K562 (cell line): ENCODE measurements around the gene PRICKLE3. TPM values are rescaled to one million over a fixed set of nuclear protein-coding genes. Genes with fewer than 3 reads are reported as not detected.

Source experiments
- ARID3A ChIP-seq: IDR thresholded peaks from 2 replicates; pipeline ENCODE4 v1.6.1; 2012; ENCODE audit warnings: low read depth, low read length, improper control_type of control experiment, borderline replicate concordance
- ASH1L ChIP-seq: fragments of 450-650 bp; IDR thresholded peaks from 2 replicates; pipeline ENCODE4 v1.6.1; 2018; ENCODE audit warnings: borderline replicate concordance, mild to moderate bottlenecking, low read depth; ENCODE audit not compliant: partially characterized antibody
- DPF2 ChIP-seq: fragments of 450-650 bp; IDR thresholded peaks from 2 replicates; pipeline ENCODE4 v1.6.1; 2016
- EHMT2 ChIP-seq: fragments of 450-650 bp; IDR thresholded peaks from 2 replicates; pipeline ENCODE4 v1.6.1; 2018; ENCODE audit warnings: antibody characterized with exemption
- FOS ChIP-seq: IDR thresholded peaks from 3 replicates; pipeline ENCODE4 v1.6.1; 2011; ENCODE audit not compliant: insufficient read length; ENCODE audit errors: extremely low read depth
- FOXP4 ChIP-seq: sonication (generic); formaldehyde crosslinking; IDR thresholded peaks from 2 replicates; pipeline ENCODE4 v1.8.0; 2022; ENCODE audit warnings: mild to moderate bottlenecking, missing genetic modification reagents, borderline replicate concordance
- HNRNPL ChIP-seq: fragments of 200-400 bp; formaldehyde crosslinking; IDR thresholded peaks from 2 replicates; pipeline ENCODE4 v1.6.1; 2017; ENCODE audit warnings: low read depth, mild to moderate bottlenecking, low read length
- HNRNPLL ChIP-seq: fragments of 200-400 bp; formaldehyde crosslinking; IDR thresholded peaks from 2 replicates; pipeline ENCODE4 v1.6.1; 2017; ENCODE audit warnings: low read length, low read depth, mild to moderate bottlenecking; ENCODE audit not compliant: poor library complexity, severe bottlenecking
- MAX ChIP-seq: sonication (generic); formaldehyde crosslinking; IDR thresholded peaks from 2 replicates; pipeline ENCODE4 v1.9.0; 2022; ENCODE audit warnings: mild to moderate bottlenecking, missing genetic modification reagents
- POLR2A ChIP-seq: fragments of 450-650 bp; conservative IDR thresholded peaks from 2 replicates; pipeline ENCODE4 v1.6.1; 2016
- POLR2H ChIP-seq: IDR thresholded peaks from 2 replicates; pipeline ENCODE4 v1.6.1; 2016; ENCODE audit warnings: missing genetic modification characterization, low read depth, mild to moderate bottlenecking, control low read depth, missing compliant biosample characterization, moderate library complexity
- POU5F1 ChIP-seq: fragments of 150-350 bp; IDR thresholded peaks from 2 replicates; pipeline ENCODE4 v1.6.1; 2014; ENCODE audit warnings: borderline replicate concordance, low read length, low read depth, mild to moderate bottlenecking; ENCODE audit not compliant: partially characterized antibody
- RNF2 ChIP-seq: sonication (generic); IDR thresholded peaks from 2 replicates; pipeline ENCODE4 v1.6.1; 2016
- TBL1XR1 ChIP-seq, 2 experiments: IDR thresholded peaks; 2 replicates each; pipeline ENCODE4 v1.6.1; 2012; ENCODE audit warnings: improper control_type of control experiment in 2 of 2, low read length in 2 of 2, mild to moderate bottlenecking in 1 of 2
- VEZF1 ChIP-seq: fragments of 200-800 bp; sonication (Bioruptor generic); IDR thresholded peaks from 2 replicates; pipeline ENCODE4 v1.6.1; 2017; ENCODE audit warnings: missing genetic modification characterization, missing compliant biosample characterization
- ZNF41 ChIP-seq: fragments of 250-450 bp; sonication (Bioruptor Pico); conservative IDR thresholded peaks from 2 replicates; pipeline ENCODE4 v1.4.0; 2020; ENCODE audit warnings: mild to moderate bottlenecking
- ZNF444 ChIP-seq: fragments of 250-450 bp; sonication (Bioruptor Pico); IDR thresholded peaks from 2 replicates; pipeline ENCODE4 v1.4.0; 2020; ENCODE audit warnings: mild to moderate bottlenecking, moderate library complexity
- polyA plus RNA-seq, 8 experiments: library from polyadenylated mRNA; depleted of rRNA in 4 of 8; stranded (reverse) in 5 of 8; unstranded in 3 of 8; fragments of >200 nt; fragmentation: Nextera tagmentation in 2 of 8; fragmentation: Illumina TruSeq in 1 of 8; extraction: Ambion mirVana in 2 of 8; extraction: Trizol in 1 of 8; gene quantifications; 2 replicates each; pipeline versions ENCODE4 v1.2.1 to v1.2.3, GENCODE V29; 2011 to 2014; ENCODE audit warnings: inconsistent platforms in 1 of 8, missing spikeins in 1 of 8
- total RNA-seq, 7 experiments: library from RNA; depleted of rRNA in 6 of 7; stranded (reverse); fragments of >200 nt in 6 of 7; fragmentation: Illumina TruSeq in 2 of 7; extraction: Trizol in 2 of 7; gene quantifications; 2 replicates each; pipeline versions ENCODE4 v1.2.1 to v1.2.3, GENCODE V29; 2011 to 2021; ENCODE audit warnings: low replicate concordance in 1 of 7
- TF ChIP-seq, protein P1 (sequence below): fragments of 450-650 bp; IDR thresholded peaks from 2 replicates; pipeline ENCODE4 v1.6.1; 2018; ENCODE audit not compliant: partially characterized antibody

PRICKLE3 gene
- total and polyA plus RNA-seq, 9 of the 15 experiments (the other 6 are each of a cell fraction or from before 2014, with no cell fraction given): 1.1 to 44.3 (median 14.0) TPM

GRCh38 chrX:49190821-49191573, 4.8 kb upstream of the PRICKLE3 start (continued):
- 0 out of 2 replicates have a peak, but pooled peaks have one; percentile 56 for TF ChIP-seq FOXP4 (CRISPR knock-in tag)
- TF ChIP-seq, protein P1, sequence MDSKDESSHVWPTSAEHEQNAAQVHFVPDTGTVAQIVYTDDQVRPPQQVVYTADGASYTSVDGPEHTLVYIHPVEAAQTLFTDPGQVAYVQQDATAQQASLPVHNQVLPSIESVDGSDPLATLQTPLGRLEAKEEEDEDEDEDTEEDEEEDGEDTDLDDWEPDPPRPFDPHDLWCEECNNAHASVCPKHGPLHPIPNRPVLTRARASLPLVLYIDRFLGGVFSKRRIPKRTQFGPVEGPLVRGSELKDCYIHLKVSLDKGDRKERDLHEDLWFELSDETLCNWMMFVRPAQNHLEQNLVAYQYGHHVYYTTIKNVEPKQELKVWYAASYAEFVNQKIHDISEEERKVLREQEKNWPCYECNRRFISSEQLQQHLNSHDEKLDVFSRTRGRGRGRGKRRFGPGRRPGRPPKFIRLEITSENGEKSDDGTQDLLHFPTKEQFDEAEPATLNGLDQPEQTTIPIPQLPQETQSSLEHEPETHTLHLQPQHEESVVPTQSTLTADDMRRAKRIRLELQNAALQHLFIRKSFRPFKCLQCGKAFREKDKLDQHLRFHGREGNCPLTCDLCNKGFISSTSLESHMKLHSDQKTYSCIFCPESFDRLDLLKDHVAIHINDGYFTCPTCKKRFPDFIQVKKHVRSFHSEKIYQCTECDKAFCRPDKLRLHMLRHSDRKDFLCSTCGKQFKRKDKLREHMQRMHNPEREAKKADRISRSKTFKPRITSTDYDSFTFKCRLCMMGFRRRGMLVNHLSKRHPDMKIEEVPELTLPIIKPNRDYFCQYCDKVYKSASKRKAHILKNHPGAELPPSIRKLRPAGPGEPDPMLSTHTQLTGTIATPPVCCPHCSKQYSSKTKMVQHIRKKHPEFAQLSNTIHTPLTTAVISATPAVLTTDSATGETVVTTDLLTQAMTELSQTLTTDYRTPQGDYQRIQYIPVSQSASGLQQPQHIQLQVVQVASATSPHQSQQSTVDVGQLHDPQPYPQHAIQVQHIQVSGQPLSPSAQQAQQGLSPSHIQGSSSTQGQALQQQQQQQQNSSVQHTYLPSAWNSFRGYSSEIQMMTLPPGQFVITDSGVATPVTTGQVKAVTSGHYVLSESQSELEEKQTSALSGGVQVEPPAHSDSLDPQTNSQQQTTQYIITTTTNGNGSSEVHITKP: peak; percentile 83
- TF ChIP-seq ZNF41: no peak
- no peak for TF ChIP-seq TBL1XR1 (IDR thresholded peaks at IDR 0.05; ENCODE audit: low read length in 2 of 2)
- peak; percentile 95 for TF ChIP-seq VEZF1 (CRISPR knock-in tag)
- peak; percentile 90 for TF ChIP-seq FOS
- no peak for TF ChIP-seq POU5F1
- TF ChIP-seq EHMT2: 0 out of 2 replicates have a peak, but pooled peaks have one; percentile 18
- no peak for TF ChIP-seq ZNF444 (CRISPR knock-in tag)
- TF ChIP-seq ARID3A: peak; percentile 95
- TF ChIP-seq HNRNPL: peak; percentile 62; the same call in 1 of the 2 replicates
- TF ChIP-seq ASH1L: peak; percentile 100
- peak; percentile 80; the same call in 1 of the 2 replicates for TF ChIP-seq POLR2A
- TF ChIP-seq HNRNPLL: peak; percentile 85
- TF ChIP-seq MAX (CRISPR knock-in tag): 0 out of 2 replicates have a peak, but pooled peaks have one; percentile 34
- 0 out of 2 replicates have a peak, but pooled peaks have one; percentile 21 for TF ChIP-seq DPF2
- TF ChIP-seq POLR2H: no peak
- TF ChIP-seq RNF2: 0 out of 2 replicates have a peak, but pooled peaks have one; percentile 41
